Fibroblast of lung (primary cell): ENCODE data around the gene RYR2. TPM values are rescaled to one million over a fixed set of nuclear protein-coding genes. Genes with fewer than 3 reads are reported as not detected.

Experiments used
- DNase-seq, 2 donors: peaks; one replicate each; pipeline versions ENCODE4 v3.0.0 to v3.0.0-alpha.2; 2010; ENCODE audit warnings: low read depth in 2 of 2
- H2AFZ ChIP-seq: 2 replicates; pipeline ENCODE4 v1.5.1; 2012; ENCODE audit warnings: low read length, control low read depth, inconsistent platforms
- H3K27ac ChIP-seq: 2 replicates; pipeline ENCODE4 v1.5.1; 2011; ENCODE audit warnings: low read length, control low read depth; ENCODE audit not compliant: insufficient read depth
- H3K27me3 ChIP-seq: 2 replicates; pipeline ENCODE4 v1.5.1; 2011; ENCODE audit warnings: mild to moderate bottlenecking, low read length; ENCODE audit not compliant: control insufficient read depth, insufficient read depth
- H3K36me3 ChIP-seq: 2 replicates; pipeline ENCODE4 v1.5.1; 2011; ENCODE audit warnings: low read length; ENCODE audit not compliant: control insufficient read depth, insufficient read depth
- H3K4me1 ChIP-seq: 2 replicates; pipeline ENCODE4 v1.5.1; 2011; ENCODE audit warnings: low read length; ENCODE audit not compliant: control insufficient read depth, insufficient read depth; ENCODE audit errors: extremely low read depth
- H3K4me2 ChIP-seq: 2 replicates; pipeline ENCODE4 v1.5.1; 2011; ENCODE audit warnings: low read length, control low read depth; ENCODE audit not compliant: insufficient read depth; ENCODE audit errors: extremely low read depth
- H3K4me3 ChIP-seq, 4 experiments: fragments of 200-600 bp in 1 of 4; sonication (generic) in 1 of 4; replicated peaks in 1 of 4; 2 replicates each; pipeline ENCODE4 v1.5.1; 2011 to 2016; ENCODE audit warnings: low read length in 4 of 4, low read depth in 3 of 4, mild to moderate bottlenecking in 3 of 4, control low read depth in 2 of 4, inconsistent platforms in 1 of 4, mixed read lengths in 1 of 4; ENCODE audit not compliant: insufficient read depth in 1 of 4; ENCODE audit errors: control extremely low read depth in 1 of 4
- H3K79me2 ChIP-seq: 2 replicates; pipeline ENCODE4 v1.5.1; 2012; ENCODE audit warnings: mild to moderate bottlenecking, low read length, inconsistent platforms; ENCODE audit not compliant: control insufficient read depth, insufficient read depth
- H3K9ac ChIP-seq: 2 replicates; pipeline ENCODE4 v1.5.1; 2011; ENCODE audit warnings: mild to moderate bottlenecking, low read length, control low read depth; ENCODE audit not compliant: insufficient read depth
- H3K9me3 ChIP-seq: 2 replicates; pipeline ENCODE4 v1.5.1; 2012; ENCODE audit warnings: low read depth, low read length; ENCODE audit not compliant: control insufficient read depth, insufficient read depth
- H4K20me1 ChIP-seq: 2 replicates; pipeline ENCODE4 v1.5.1; 2011; ENCODE audit warnings: low read length; ENCODE audit not compliant: control insufficient read depth, insufficient read depth; ENCODE audit errors: extremely low read depth
- EZH2 ChIP-seq: IDR thresholded peaks from 2 replicates; pipeline ENCODE4 v1.5.1; 2012; ENCODE audit warnings: low read length, control low read depth, mild to moderate bottlenecking; ENCODE audit errors: missing control alignments
- polyA plus RNA-seq, 2 donors: library from polyadenylated mRNA; depleted of rRNA in 1 of 2; stranded (reverse) in 1 of 2; unstranded in 1 of 2; fragments of >200 nt; gene quantifications; 2 replicates each; pipeline ENCODE4 v1.2.1, GENCODE V29; 2011 to 2012; ENCODE audit warnings: missing spikeins in 1 of 2
- total RNA-seq: library from RNA; depleted of rRNA; stranded (reverse); fragments of >200 nt; gene quantifications from 2 replicates; pipeline ENCODE4 v1.2.1, GENCODE V29; 2014
- TF ChIP-seq, protein P1 (sequence below), 2 donors: IDR thresholded peaks in 1 of 2; conservative IDR thresholded peaks in 1 of 2; 1 replicate in 1 of 2; 2 replicates in 1 of 2; pipeline ENCODE4 v1.5.1; 2011 to 2012; ENCODE audit warnings: low read length in 2 of 2, control low read depth in 1 of 2, inconsistent platforms in 1 of 2, low read depth in 1 of 2, mild to moderate bottlenecking in 1 of 2

Gene RYR2
- total and polyA plus RNA-seq, 2 donors (not counting 1 experiment from before 2014, with no cell fraction given), result 0.06 to 0.17 TPM

- no peak overlapping the region for H3K4me2 ChIP-seq
- no peak overlapping the region for H2AFZ ChIP-seq
- no peaks in the 10 kb centered on the region for H3K4me1 ChIP-seq
- no peak for DNase-seq
- H3K27me3 ChIP-seq, result no peaks in the 10 kb centered on the region
- no peak overlapping the region for H3K4me3 ChIP-seq
- no peaks in the 10 kb centered on the region for H4K20me1 ChIP-seq
- no peaks in the 10 kb centered on the region for H3K9me3 ChIP-seq
- no peaks in the 10 kb centered on the region for H3K79me2 ChIP-seq
- no peak overlapping the region for H3K27ac ChIP-seq
- H3K36me3 ChIP-seq, result no peaks in the 10 kb centered on the region
- TF ChIP-seq, protein P1, sequence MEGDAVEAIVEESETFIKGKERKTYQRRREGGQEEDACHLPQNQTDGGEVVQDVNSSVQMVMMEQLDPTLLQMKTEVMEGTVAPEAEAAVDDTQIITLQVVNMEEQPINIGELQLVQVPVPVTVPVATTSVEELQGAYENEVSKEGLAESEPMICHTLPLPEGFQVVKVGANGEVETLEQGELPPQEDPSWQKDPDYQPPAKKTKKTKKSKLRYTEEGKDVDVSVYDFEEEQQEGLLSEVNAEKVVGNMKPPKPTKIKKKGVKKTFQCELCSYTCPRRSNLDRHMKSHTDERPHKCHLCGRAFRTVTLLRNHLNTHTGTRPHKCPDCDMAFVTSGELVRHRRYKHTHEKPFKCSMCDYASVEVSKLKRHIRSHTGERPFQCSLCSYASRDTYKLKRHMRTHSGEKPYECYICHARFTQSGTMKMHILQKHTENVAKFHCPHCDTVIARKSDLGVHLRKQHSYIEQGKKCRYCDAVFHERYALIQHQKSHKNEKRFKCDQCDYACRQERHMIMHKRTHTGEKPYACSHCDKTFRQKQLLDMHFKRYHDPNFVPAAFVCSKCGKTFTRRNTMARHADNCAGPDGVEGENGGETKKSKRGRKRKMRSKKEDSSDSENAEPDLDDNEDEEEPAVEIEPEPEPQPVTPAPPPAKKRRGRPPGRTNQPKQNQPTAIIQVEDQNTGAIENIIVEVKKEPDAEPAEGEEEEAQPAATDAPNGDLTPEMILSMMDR (conservative IDR thresholded peaks at IDR 0.05 in 1 of 2, IDR thresholded peaks at IDR 0.05 in 1 of 2; ENCODE audit: low read depth in 1 of 2, low read length in 2 of 2), result no peak
- no peak for TF ChIP-seq EZH2
- H3K9ac ChIP-seq, result no peak overlapping the region
Observed at GRCh38 chr1:237204841-237205240, 162.9 kb downstream of the RYR2 start.

- TF ChIP-seq, protein P1 (conservative IDR thresholded peaks at IDR 0.05 in 1 of 2, IDR thresholded peaks at IDR 0.05 in 1 of 2; ENCODE audit: low read depth in 1 of 2, low read length in 2 of 2), result no peak
- no peak for TF ChIP-seq EZH2
- no peaks in the 10 kb centered on the region for H3K4me1 ChIP-seq
- H3K4me3 ChIP-seq, result no peak overlapping the region
- H3K36me3 ChIP-seq, result no peaks in the 10 kb centered on the region
- H4K20me1 ChIP-seq, result no peaks in the 10 kb centered on the region
- no peaks in the 10 kb centered on the region for H3K27me3 ChIP-seq
- no peaks in the 10 kb centered on the region for H3K9me3 ChIP-seq
- H3K27ac ChIP-seq, result no peak overlapping the region
- H3K4me2 ChIP-seq, result no peak overlapping the region
- H3K9ac ChIP-seq, result no peak overlapping the region
- DNase-seq, result peak in 1 of 2 donors; percentile 75
- H2AFZ ChIP-seq, result no peak overlapping the region
- no peaks in the 10 kb centered on the region for H3K79me2 ChIP-seq
Observed at GRCh38 chr1:237205400-237206064, 163.5 kb downstream of the RYR2 start.

DNA sequence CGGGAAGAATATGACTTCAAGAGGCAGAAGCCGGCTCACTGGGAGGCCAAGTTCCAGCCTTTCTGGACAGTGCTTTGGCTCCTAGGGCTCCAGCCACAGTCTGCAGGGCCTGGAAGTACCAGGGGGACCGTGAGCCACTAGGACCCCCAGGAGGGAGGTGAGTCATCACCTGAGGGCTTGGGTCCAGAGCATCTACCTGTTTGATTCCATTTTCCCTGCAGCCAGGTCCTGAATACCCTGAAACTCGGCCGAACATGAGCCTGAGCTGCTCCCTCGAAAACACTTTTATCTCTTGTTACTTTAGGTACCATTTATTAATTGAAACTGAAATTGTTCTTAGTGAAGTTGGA is 164.1 kb downstream of the RYR2 start:
- no peak overlapping the region for H3K27ac ChIP-seq
- H3K9me3 ChIP-seq, result no peaks in the 10 kb centered on the region
- no peak for DNase-seq
- H3K36me3 ChIP-seq, result no peaks in the 10 kb centered on the region
- no peaks in the 10 kb centered on the region for H4K20me1 ChIP-seq
- no peaks in the 10 kb centered on the region for H3K27me3 ChIP-seq
- H3K4me1 ChIP-seq, result no peaks in the 10 kb centered on the region
- H3K79me2 ChIP-seq, result no peaks in the 10 kb centered on the region
- TF ChIP-seq, protein P1 (conservative IDR thresholded peaks at IDR 0.05 in 1 of 2, IDR thresholded peaks at IDR 0.05 in 1 of 2; ENCODE audit: low read depth in 1 of 2, low read length in 2 of 2), result no peak
- TF ChIP-seq EZH2, result no peak
- no peak overlapping the region for H3K4me3 ChIP-seq
- no peak overlapping the region for H3K9ac ChIP-seq
- no peak overlapping the region for H3K4me2 ChIP-seq
- H2AFZ ChIP-seq, result no peak overlapping the region
